IPS-15b (cell line): ENCODE results near the gene NRN1.
A peak's percentile ranks its signal among the peaks of the same experiment; 100 is the strongest.

Experiments
- H3K27me3 ChIP-seq: one replicate; pipeline ENCODE4 v1.6.1; 2013; ENCODE audit warnings: low read length; ENCODE audit not compliant: control insufficient read depth, insufficient read depth
- H3K36me3 ChIP-seq: one replicate; pipeline ENCODE4 v1.6.1; 2013; ENCODE audit warnings: low read length; ENCODE audit not compliant: control insufficient read depth, insufficient read depth
- H3K4me1 ChIP-seq: one replicate; pipeline ENCODE4 v1.6.1; 2013; ENCODE audit warnings: mild to moderate bottlenecking, low read length; ENCODE audit not compliant: control insufficient read depth, insufficient read depth
- H3K4me3 ChIP-seq: one replicate; pipeline ENCODE4 v1.5.1; 2013; ENCODE audit warnings: low read depth, low read length
- H3K9ac ChIP-seq: one replicate; pipeline ENCODE4 v1.6.1; 2013; ENCODE audit warnings: low read depth, mild to moderate bottlenecking, low read length
- H3K9me3 ChIP-seq: one replicate; pipeline ENCODE4 v1.6.1; 2013; ENCODE audit warnings: mild to moderate bottlenecking, low read length; ENCODE audit not compliant: control insufficient read depth, insufficient read depth

The NRN1 gene

GRCh38 chr6:5999688-6000608 lies 6.8 kb downstream of the NRN1 start:
- no peak overlapping the region for H3K9ac ChIP-seq
- peak overlapping the region; percentile 50 for H3K4me3 ChIP-seq
- peaks cover 15% of the 10 kb centered on the region for H3K4me1 ChIP-seq
- H3K27me3 ChIP-seq, result peaks cover 97% of the 10 kb centered on the region
- H3K36me3 ChIP-seq, result no peaks in the 10 kb centered on the region
- H3K9me3 ChIP-seq, result no peaks in the 10 kb centered on the region

DNA sequence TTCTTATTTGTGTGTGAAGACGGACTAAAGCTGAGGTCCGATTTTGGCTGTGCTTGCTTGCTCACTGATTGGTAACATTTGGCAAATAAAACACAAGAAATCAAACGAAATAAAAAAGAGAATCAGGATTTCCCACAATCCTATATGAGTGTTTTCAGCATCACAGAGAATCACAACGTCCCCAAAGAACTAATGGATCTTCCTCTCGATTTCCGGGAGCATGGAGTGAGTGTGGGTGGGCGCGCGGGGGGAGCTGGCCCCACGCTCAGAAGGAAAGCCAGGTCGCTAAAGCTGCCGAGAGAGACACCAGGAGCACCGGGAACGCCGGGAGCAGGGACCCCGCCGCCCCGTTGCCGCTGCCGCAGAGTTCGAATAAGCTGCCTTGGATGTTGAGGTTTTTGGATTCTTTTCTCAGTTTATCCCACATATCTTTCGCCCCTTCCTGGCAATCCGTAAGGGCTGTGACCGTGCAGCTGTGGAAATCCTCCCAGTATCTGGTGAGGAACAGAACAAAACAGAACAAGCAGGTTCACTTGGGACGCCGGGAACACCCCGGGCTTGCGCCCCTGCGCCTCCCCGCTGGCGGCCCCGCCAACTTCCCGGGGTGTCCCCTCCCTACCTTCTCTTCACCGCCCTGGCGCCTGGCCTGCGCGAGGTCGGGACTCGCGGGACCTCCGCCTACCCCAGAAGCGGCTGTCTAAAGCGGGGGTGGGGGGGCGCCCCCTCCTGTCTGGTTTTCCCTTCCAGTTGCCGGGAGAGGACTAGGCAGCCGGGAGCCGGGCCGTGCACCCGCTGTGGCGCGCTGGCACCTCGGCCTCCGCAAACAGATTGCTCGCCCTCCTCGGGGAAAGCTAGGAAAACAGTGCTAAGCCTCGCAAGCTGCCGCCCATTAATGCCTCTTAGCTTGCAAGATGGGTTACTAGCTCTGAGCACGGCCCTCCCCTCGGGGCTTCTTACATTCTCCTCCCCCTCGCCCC lies 7.7 kb downstream of the NRN1 start:
- Histone ChIP-seq H3K27me3 (peaks cover 97% of the 10 kb centered on the region), H3K4me1 (peaks cover 14% of the 10 kb centered on the region), H3K36me3 (no peaks in the 10 kb centered on the region), H3K4me3 (peak overlapping the region; percentile 50), H3K9ac (no peak overlapping the region), H3K9me3 (no peaks in the 10 kb centered on the region)

DNA sequence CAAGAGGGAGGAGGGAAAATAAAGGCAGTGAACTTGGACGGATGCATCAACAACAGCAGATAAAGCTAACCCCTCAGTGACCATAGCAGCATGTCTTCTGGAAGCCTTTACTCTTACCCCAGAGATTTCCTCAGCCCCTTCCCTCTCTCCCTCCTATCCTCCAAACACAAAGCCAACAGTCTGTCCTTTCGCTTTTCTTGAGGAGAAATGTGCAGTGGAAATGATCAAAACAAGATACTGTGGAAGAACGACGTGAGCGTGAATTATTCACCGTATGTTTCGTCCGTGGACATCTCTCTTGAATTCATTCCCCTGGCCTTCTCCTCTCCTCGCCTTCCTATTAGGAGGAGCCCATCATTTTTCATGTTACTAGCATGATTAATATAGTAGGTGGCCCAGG lies 8.5 kb downstream of the NRN1 start:
- H3K27me3 ChIP-seq, result peaks cover 97% of the 10 kb centered on the region
- no peak overlapping the region for H3K9ac ChIP-seq
- H3K4me3 ChIP-seq, result no peak overlapping the region
- peaks cover 15% of the 10 kb centered on the region for H3K4me1 ChIP-seq
- no peaks in the 10 kb centered on the region for H3K9me3 ChIP-seq
- no peaks in the 10 kb centered on the region for H3K36me3 ChIP-seq

DNA sequence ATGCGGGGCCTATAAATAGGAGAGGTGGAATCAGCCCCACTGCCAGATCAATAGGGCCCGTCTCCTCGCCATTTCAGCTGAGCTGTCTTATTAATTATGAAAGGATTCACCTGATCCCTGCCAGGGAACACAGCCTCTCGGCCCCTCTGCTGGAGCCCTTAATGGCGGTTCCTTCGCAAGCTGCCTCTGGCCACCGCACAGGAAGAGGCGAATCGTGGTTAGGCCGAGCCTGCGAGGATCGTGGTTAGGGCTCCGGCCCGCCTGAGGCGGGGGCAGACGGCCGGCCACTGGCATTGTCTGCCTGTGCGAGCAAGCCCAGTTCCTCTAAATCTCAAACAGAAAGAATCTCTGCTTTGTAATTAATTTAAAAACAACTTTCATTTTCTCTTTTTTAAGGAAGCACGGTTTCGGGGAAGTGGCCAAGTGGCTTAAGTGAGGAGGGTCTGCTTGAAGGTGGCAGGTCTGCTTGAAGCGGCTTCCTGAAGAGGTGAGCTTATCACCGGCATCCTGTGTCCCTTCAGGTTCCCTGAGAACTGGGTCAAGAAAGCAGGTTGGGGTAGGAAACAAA lies 9.2 kb downstream of the NRN1 start:
- Histone ChIP-seq H3K4me1 (peaks cover 15% of the 10 kb centered on the region), H3K4me3 (peak overlapping the region; percentile 64), H3K9ac (no peak overlapping the region), H3K9me3 (no peaks in the 10 kb centered on the region), H3K36me3 (no peaks in the 10 kb centered on the region), H3K27me3 (peaks cover 97% of the 10 kb centered on the region)

GRCh38 chr6:5996714-5997419 lies 9.9 kb downstream of the NRN1 start:
- Histone ChIP-seq H3K9ac (no peak overlapping the region), H3K4me1 (peaks cover 15% of the 10 kb centered on the region), H3K36me3 (no peaks in the 10 kb centered on the region), H3K9me3 (no peaks in the 10 kb centered on the region), H3K4me3 (peak overlapping the region; percentile 64), H3K27me3 (peaks cover 97% of the 10 kb centered on the region)

DNA sequence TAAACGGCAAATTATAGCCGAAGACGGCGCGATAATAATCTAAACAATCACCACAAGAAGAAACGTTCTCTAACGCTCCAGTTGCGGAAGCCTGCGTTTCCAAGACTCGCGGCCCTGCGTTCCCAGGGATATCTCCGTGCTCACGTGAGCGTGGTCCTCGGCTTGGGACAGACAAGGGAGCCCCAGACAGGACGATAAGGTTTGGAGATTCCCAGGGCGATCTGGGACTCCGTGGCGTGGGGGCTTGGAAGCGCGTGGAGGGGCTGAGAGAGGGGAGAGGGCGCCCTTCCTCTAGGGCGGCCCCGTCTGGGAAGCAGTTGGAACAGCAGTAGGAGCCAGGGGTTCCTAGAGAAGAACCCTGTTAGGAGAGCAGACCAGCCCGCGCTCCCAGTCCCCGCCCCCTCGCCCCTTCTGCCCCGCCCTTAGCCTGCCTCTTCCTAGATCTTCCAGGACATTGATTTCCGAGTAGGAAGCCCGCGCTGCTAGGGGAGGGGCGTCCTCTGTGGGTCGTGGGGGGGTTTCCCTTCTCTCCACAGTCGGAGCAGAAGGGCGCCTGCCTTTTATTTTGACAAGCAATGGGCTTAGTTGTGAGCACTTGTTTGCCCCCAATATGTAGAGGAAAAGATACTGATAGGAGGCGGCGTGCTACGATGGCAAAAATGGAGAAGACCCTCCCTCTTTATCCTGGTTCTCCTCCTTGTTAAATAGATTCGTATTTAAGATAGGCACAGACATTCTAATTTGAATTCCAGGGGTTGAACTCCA lies 10.6 kb downstream of the NRN1 start:
- H3K4me3 ChIP-seq, result peak overlapping the region; percentile 64
- no peaks in the 10 kb centered on the region for H3K36me3 ChIP-seq
- H3K4me1 ChIP-seq, result peaks cover 9% of the 10 kb centered on the region
- no peaks in the 10 kb centered on the region for H3K9me3 ChIP-seq
- H3K27me3 ChIP-seq, result peaks cover 97% of the 10 kb centered on the region
- no peak overlapping the region for H3K9ac ChIP-seq

- Histone ChIP-seq H3K4me3 (peak overlapping the region; percentile 43), H3K36me3 (no peaks in the 10 kb centered on the region), H3K4me1 (peaks cover 6% of the 10 kb centered on the region), H3K9me3 (no peaks in the 10 kb centered on the region), H3K9ac (no peak overlapping the region), H3K27me3 (peaks cover 97% of the 10 kb centered on the region)
Observed at GRCh38 chr6:5995658-5995948, 11.1 kb downstream of the NRN1 start.

DNA sequence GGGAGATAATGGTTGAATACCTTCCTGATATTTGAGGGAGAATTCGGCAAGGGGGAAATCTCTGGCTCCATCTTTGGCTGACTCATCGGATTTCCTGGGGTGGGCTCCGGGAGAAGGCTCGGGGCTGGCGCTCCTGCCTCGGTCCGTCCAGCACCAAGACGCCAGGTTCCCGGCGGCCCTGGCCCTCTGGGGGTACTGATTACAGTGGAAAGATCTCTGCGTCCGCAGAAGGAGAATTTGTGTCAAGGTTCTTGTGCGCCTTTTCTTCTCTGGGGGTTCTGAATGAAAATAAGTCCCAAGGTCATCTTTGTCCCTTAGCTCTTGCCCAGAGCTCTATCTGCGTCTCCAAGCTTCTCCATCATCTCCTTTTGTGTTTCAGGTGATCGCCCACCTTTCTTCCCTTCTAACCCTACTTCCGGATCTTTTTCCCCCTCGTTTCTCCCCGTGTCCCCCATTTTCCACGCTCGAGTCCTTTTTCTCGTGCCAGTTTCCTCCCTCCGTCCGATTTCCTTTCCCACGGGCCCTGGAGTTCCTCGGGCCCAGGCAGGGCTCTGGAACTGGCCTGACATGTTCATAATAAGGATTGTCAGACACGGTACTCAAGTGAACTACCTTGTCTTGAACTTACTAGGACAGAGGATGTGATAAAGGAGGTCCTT lies 11.6 kb downstream of the NRN1 start:
- Histone ChIP-seq H3K9ac (no peak overlapping the region), H3K4me1 (peaks cover 3% of the 10 kb centered on the region), H3K4me3 (peak overlapping the region; percentile 43), H3K36me3 (no peaks in the 10 kb centered on the region), H3K27me3 (peaks cover 97% of the 10 kb centered on the region), H3K9me3 (no peaks in the 10 kb centered on the region)

DNA sequence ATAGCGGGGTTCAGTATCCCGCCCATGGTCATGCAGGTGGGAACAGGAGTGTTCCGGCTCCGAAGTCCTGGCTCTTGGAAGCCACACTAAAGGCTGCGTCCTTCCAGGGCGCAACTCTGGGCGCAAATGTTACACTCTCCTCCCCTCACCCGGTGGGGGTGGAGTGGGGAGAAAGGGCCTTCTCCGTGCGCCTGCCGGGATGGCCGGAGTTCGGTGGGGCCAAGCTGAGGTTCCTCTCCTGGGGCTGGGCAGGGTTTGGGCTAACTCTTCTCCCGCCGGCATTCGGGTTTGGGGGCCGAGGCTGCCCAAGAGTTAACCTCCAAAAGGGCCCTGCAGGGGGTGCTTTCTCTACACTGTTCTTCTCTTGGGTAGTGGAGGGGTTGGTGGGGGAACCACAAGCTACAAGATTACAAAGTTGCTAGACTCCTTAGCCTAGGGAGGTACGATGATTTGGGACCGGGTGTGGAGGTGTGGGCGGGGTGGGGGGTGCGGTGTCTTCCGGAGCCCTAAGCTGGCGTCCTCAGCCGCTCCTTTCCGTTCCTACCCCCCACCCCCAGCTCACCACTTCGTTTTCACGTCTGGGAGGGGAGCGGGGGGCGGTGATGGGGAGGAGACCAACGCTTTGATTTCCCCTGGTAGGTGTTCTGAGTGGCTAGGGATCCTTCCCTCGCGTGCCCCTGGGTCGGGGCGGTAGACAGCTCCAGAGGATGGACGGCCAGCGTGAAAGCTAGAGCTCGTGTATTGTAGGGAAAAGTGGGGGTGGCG lies 12.3 kb downstream of the NRN1 start:
- no peak overlapping the region for H3K9ac ChIP-seq
- H3K9me3 ChIP-seq, result no peaks in the 10 kb centered on the region
- H3K4me1 ChIP-seq, result peaks cover 3% of the 10 kb centered on the region
- H3K4me3 ChIP-seq, result peak overlapping the region; percentile 43
- no peaks in the 10 kb centered on the region for H3K36me3 ChIP-seq
- peaks cover 92% of the 10 kb centered on the region for H3K27me3 ChIP-seq
